HepG2 (cell line): Measurements from ENCODE around the gene ZBED5. TPM values are rescaled to one million over a fixed set of nuclear protein-coding genes. Genes with fewer than 3 reads are reported as not detected.

Experiments
- EEA1 ChIP-seq: sonication (generic); formaldehyde crosslinking; IDR thresholded peaks from 2 replicates; pipeline ENCODE4 v1.5.1; 2020; ENCODE audit warnings: mild to moderate bottlenecking, missing genetic modification reagents, borderline replicate concordance
- GATA4 ChIP-seq: sonication (generic); IDR thresholded peaks from 2 replicates; pipeline ENCODE4 v1.6.1; 2016; ENCODE audit warnings: antibody characterized with exemption, low read depth, borderline replicate concordance
- HNF4G ChIP-seq, 2 experiments: sonication (generic) in 1 of 2; formaldehyde crosslinking in 1 of 2; IDR thresholded peaks; 2 replicates each; pipeline versions ENCODE4 v1.4.0 to v1.6.1; 2011 to 2020; ENCODE audit warnings: borderline replicate concordance in 2 of 2, low read depth in 2 of 2, mild to moderate bottlenecking in 2 of 2, low read length in 1 of 2, missing genetic modification reagents in 1 of 2, moderate library complexity in 1 of 2
- KDM5A ChIP-seq: fragments of 200-600 bp; sonication (generic); IDR thresholded peaks from 2 replicates; pipeline ENCODE4 v1.7.0; 2018; ENCODE audit warnings: antibody characterized with exemption, mild to moderate bottlenecking, low read length, borderline replicate concordance
- NONO ChIP-seq, 2 experiments: fragments of 450-650 bp in 1 of 2; sonication (generic) in 1 of 2; formaldehyde crosslinking in 1 of 2; IDR thresholded peaks in 1 of 2; conservative IDR thresholded peaks in 1 of 2; 2 replicates each; pipeline versions ENCODE4 v1.6.1 to v1.8.0; 2017 to 2022; ENCODE audit warnings: mild to moderate bottlenecking in 1 of 2, missing genetic modification reagents in 1 of 2, moderate library complexity in 1 of 2
- NR1H2 ChIP-seq: sonication (generic); formaldehyde crosslinking; IDR thresholded peaks from 2 replicates; pipeline ENCODE4 v1.8.1; 2022; ENCODE audit warnings: low read depth, missing genetic modification reagents, borderline replicate concordance
- PITX1 ChIP-seq: sonication (generic); formaldehyde crosslinking; IDR thresholded peaks from 2 replicates; pipeline ENCODE4 v1.5.1; 2020; ENCODE audit warnings: mild to moderate bottlenecking, missing genetic modification reagents
- ZNF34 ChIP-seq: sonication (generic); formaldehyde crosslinking; IDR thresholded peaks from 2 replicates; pipeline ENCODE4 v1.4.0; 2020; ENCODE audit warnings: mild to moderate bottlenecking, missing genetic modification reagents, borderline replicate concordance
- polyA plus RNA-seq, 8 experiments: library from polyadenylated mRNA; depleted of rRNA in 3 of 8; stranded (reverse) in 7 of 8; unstranded in 1 of 8; fragments of >200 nt; fragmentation: Illumina TruSeq in 4 of 8; extraction: Trizol in 4 of 8; gene quantifications; 2 replicates each; pipeline versions ENCODE4 v1.2.1 to v1.2.3, GENCODE V29; 2011 to 2016; ENCODE audit warnings: low read depth in 4 of 8, missing spikeins in 1 of 8, mixed read lengths in 1 of 8; ENCODE audit not compliant: insufficient read depth in 1 of 8
- total RNA-seq, 5 experiments: library from RNA; depleted of rRNA; stranded (reverse); fragments of >200 nt; fragmentation: Illumina TruSeq; extraction: Trizol; gene quantifications; 2 replicates each; pipeline ENCODE4 v1.2.3, GENCODE V29; 2016; ENCODE audit warnings: low read depth in 1 of 5
- TF ChIP-seq, protein P1 (sequence below): sonication (generic); formaldehyde crosslinking; IDR thresholded peaks from 2 replicates; pipeline ENCODE4 v1.8.0; 2022; ENCODE audit warnings: mild to moderate bottlenecking, missing genetic modification reagents, borderline replicate concordance
- TF ChIP-seq, protein P2 (sequence below): sonication (generic); formaldehyde crosslinking; IDR thresholded peaks from 2 replicates; pipeline ENCODE4 v1.4.0; 2020; ENCODE audit warnings: missing genetic modification reagents
- TF ChIP-seq, protein P3 (sequence below): sonication (generic); formaldehyde crosslinking; IDR thresholded peaks from 2 replicates; pipeline ENCODE4 v1.8.1; 2023; ENCODE audit warnings: mild to moderate bottlenecking, missing genetic modification reagents, borderline replicate concordance
- TF ChIP-seq, protein P4 (sequence below): IDR thresholded peaks from 2 replicates; pipeline ENCODE4 v1.4.0; 2020; ENCODE audit warnings: mild to moderate bottlenecking, missing genetic modification reagents

ZBED5 gene
- total and polyA plus RNA-seq, 2 of the 13 experiments (the other 11 are each of a cell fraction or from before 2014, with no cell fraction given) = 18.2 to 38.6 TPM

DNA sequence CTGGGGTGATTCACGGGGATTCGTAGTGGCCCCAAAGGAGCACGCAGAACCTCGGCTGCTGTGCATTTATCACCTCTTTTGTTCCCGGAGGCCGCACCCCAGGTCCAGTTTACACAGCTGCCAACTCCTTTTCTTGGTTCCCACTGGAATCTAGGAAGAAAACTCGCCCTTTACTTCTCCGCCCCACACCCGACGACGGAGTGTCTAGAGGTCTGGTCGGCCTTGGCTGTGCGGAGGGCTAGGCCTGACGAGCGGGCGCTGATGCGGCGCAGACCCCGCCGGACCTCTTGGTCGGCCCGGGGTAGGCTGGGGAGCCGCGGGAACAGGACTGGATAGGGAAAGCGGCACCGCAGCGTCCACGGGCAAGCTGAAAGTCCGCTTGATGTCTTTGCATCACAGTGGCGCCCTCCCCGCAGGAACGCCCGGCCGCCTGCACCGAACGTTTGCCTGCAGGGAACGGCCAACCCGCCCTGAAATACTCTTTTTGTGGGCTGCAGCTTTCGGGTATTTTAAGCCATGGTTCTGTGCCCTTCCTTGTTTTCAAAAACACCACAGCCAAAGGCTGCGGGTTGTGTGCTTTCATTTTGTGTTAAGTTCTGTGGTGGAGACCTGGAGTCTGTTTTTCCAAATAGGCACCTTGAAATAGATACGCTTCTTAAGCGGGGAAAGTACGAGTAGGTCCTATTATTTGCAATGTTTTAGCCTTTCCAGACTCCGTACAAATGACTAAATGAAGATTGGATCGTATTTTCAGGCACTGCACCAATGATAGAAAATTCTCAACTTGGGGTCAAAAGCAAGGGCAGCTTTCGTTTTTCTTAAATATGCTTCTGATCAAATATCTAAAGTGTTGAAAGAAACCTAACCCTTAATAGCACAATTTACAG lies 829 bp upstream of the ZBED5 start (continued):
- TF ChIP-seq, protein P1, sequence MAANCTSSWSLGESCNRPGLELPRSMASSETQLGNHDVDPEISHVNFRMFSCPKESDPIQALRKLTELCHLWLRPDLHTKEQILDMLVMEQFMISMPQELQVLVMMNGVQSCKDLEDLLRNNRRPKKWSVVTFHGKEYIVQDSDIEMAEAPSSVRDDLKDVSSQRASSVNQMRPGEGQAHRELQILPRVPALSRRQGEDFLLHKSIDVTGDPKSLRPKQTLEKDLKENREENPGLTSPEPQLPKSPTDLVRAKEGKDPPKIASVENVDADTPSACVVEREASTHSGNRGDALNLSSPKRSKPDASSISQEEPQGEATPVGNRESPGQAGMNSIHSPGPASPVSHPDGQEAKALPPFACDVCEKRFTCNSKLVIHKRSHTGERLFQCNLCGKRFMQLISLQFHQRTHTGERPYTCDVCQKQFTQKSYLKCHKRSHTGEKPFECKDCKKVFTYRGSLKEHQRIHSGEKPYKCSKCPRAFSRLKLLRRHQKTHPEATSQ (CRISPR knock-in tag) = no peak
- TF ChIP-seq NONO (IDR thresholded peaks at IDR 0.05) (no peak), NONO (CRISPR knock-in tag; conservative IDR thresholded peaks at IDR 0.05) (peak; percentile 61; the same call in 1 of the 2 replicates), PITX1 (CRISPR knock-in tag) (no peak), GATA4 (0 out of 2 replicates have a peak, but pooled peaks have one; percentile 2), EEA1 (CRISPR knock-in tag) (0 out of 2 replicates have a peak, but pooled peaks have one; percentile 54), KDM5A (0 out of 2 replicates have a peak, but pooled peaks have one; percentile 0), ZNF34 (CRISPR knock-in tag) (peak; percentile 62; the same call in 1 of the 2 replicates), HNF4G (IDR thresholded peaks at IDR 0.05; ENCODE audit: borderline replicate concordance, low read depth, low read length) (no peak), HNF4G (CRISPR knock-in tag; IDR thresholded peaks at IDR 0.05; ENCODE audit: borderline replicate concordance, low read depth) (peak; percentile 67; the same call in 1 of the 2 replicates), NR1H2 (CRISPR knock-in tag) (no peak)
- TF ChIP-seq, protein P2, sequence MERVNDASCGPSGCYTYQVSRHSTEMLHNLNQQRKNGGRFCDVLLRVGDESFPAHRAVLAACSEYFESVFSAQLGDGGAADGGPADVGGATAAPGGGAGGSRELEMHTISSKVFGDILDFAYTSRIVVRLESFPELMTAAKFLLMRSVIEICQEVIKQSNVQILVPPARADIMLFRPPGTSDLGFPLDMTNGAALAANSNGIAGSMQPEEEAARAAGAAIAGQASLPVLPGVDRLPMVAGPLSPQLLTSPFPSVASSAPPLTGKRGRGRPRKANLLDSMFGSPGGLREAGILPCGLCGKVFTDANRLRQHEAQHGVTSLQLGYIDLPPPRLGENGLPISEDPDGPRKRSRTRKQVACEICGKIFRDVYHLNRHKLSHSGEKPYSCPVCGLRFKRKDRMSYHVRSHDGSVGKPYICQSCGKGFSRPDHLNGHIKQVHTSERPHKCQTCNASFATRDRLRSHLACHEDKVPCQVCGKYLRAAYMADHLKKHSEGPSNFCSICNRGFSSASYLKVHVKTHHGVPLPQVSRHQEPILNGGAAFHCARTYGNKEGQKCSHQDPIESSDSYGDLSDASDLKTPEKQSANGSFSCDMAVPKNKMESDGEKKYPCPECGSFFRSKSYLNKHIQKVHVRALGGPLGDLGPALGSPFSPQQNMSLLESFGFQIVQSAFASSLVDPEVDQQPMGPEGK (CRISPR knock-in tag) = peak; percentile 46; the same call in 1 of the 2 replicates
- TF ChIP-seq, protein P3, sequence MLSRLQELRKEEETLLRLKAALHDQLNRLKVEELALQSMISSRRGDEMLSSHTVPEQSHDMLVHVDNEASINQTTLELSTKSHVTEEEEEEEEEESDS (CRISPR knock-in tag) = 0 out of 2 replicates have a peak, but pooled peaks have one; percentile 77
- TF ChIP-seq, protein P4, sequence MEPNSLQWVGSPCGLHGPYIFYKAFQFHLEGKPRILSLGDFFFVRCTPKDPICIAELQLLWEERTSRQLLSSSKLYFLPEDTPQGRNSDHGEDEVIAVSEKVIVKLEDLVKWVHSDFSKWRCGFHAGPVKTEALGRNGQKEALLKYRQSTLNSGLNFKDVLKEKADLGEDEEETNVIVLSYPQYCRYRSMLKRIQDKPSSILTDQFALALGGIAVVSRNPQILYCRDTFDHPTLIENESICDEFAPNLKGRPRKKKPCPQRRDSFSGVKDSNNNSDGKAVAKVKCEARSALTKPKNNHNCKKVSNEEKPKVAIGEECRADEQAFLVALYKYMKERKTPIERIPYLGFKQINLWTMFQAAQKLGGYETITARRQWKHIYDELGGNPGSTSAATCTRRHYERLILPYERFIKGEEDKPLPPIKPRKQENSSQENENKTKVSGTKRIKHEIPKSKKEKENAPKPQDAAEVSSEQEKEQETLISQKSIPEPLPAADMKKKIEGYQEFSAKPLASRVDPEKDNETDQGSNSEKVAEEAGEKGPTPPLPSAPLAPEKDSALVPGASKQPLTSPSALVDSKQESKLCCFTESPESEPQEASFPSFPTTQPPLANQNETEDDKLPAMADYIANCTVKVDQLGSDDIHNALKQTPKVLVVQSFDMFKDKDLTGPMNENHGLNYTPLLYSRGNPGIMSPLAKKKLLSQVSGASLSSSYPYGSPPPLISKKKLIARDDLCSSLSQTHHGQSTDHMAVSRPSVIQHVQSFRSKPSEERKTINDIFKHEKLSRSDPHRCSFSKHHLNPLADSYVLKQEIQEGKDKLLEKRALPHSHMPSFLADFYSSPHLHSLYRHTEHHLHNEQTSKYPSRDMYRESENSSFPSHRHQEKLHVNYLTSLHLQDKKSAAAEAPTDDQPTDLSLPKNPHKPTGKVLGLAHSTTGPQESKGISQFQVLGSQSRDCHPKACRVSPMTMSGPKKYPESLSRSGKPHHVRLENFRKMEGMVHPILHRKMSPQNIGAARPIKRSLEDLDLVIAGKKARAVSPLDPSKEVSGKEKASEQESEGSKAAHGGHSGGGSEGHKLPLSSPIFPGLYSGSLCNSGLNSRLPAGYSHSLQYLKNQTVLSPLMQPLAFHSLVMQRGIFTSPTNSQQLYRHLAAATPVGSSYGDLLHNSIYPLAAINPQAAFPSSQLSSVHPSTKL (CRISPR knock-in tag) = no peak
